T47D (cell line): ENCODE measurements around the gene ADAMTSL1.

Source experiments
- DNase-seq, 2 experiments: peaks; one replicate each; pipeline versions ENCODE4 v3.0.0 to v3.0.0-alpha.2; 2011 to 2012; ENCODE audit warnings: low read depth in 1 of 2, low spot score in 1 of 2
- JUND ChIP-seq: IDR thresholded peaks from 2 replicates; pipeline ENCODE4 v1.6.1; 2012; ENCODE audit warnings: low read depth
- in situ Hi-C: cut with HindIII; loops from 2 replicates; pipeline ENCODE4 v1.10.0; 2016; ENCODE audit warnings: low sequenced_read_pairs, low pct_unique_long_range_greater_than_20kb

ADAMTSL1 gene

DNA sequence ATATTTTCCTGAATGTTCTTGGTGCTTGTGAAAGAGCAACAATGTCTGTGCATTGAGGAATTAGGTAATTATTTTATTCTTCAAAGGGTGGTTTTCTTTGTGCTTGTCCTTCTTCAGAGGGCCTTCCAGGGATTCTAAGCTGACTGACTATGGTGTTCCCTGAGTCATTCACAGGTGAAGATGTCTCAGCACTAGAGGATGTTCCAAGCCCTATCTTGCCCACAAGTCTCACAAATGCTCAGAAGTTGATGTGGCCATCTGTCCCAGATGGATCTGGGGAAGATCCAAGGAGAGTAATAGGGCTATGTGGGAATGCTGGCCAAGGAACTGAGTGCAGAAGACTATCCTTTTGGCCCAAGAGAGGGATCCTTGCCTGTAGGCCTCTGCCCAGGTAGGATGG, 120.9 kb downstream of the ADAMTSL1 start:
- DNase-seq, result no peak
- no peak for TF ChIP-seq JUND
- in situ Hi-C loops, result no loop called here

DNA sequence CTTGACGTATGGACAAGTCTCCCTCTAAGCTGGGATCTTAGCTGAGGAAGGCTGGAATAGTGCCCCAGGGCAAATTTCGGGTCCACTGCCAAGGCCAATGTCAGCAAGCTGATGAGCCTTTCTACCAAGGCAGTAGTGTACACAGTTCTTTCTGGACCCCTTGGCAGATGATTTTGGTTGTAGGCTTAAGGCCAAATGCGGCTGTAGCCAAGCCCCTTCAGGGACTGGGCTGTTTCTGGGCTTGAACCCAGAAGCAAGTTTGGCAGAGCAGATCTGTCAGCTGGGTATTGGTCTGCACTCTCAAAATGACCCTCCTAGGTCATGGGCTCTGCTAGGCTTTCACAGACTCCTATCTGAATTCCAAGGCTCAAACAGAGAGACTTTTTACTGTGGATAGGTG, 121.6 kb downstream of the ADAMTSL1 start:
- TF ChIP-seq JUND, result no peak
- DNase-seq, result no peak
- in situ Hi-C loops, result no loop called here

GRCh38 chr9:18596920-18597319, 123.0 kb downstream of the ADAMTSL1 start:
- DNase-seq, result no peak
- in situ Hi-C loops, result no loop called here

GRCh38 chr9:18598969-18599368, 125.0 kb downstream of the ADAMTSL1 start:
- in situ Hi-C loops, result no loop called here
- no peak for TF ChIP-seq JUND
- no peak for DNase-seq

More at GRCh38 chr9:18596920-18597319, 123.0 kb downstream of the ADAMTSL1 start:
- TF ChIP-seq JUND, result no peak

DNA sequence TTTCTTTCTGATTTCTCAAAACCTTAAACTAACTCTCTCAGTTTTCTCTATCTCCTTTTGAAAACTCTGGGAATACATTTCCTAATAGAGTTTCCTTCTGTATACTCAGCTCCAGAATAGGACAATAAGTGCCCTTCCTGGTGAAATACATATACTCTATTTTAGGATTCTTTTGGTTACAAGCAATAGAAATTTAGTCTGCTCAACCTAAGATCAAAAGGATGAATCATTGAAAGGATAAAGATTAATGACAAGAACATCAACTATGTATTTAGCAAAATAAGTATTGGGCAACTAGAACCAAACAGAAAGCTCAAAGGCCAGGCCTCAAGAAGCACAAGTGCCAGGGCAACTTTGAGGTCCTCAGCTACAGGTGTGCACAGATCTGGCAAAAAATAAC, 127.1 kb downstream of the ADAMTSL1 start:
- TF ChIP-seq JUND, result no peak
- in situ Hi-C loops, result no loop called here
- no peak for DNase-seq

DNA sequence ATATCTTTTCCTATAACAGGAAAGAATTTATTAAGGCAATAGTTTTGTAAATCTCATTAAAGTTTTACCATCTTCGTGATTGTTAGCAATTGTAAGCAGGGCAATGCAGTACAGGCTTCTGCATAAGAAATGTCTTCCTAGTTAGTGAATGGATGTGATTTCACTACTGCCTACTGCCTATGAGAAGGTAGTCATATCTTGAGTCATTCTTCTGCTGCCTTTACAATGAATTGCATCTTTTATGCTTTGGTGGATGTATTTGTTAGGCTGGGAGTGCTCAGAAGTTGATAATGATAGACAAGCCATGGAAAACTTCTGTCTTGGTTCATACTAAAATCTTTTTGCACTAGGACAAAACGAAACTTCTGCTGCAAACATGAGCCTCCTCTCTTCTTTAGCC, 128.0 kb downstream of the ADAMTSL1 start:
- no peak for TF ChIP-seq JUND
- no peak for DNase-seq

GRCh38 chr9:18604767-18605730, 131.1 kb downstream of the ADAMTSL1 start:
- in situ Hi-C loops, result no loop called here
- DNase-seq, result no peak
- no peak for TF ChIP-seq JUND

More for the DNA sequence above, 128.0 kb downstream of the ADAMTSL1 start:
- in situ Hi-C loops, result no loop called here

DNA sequence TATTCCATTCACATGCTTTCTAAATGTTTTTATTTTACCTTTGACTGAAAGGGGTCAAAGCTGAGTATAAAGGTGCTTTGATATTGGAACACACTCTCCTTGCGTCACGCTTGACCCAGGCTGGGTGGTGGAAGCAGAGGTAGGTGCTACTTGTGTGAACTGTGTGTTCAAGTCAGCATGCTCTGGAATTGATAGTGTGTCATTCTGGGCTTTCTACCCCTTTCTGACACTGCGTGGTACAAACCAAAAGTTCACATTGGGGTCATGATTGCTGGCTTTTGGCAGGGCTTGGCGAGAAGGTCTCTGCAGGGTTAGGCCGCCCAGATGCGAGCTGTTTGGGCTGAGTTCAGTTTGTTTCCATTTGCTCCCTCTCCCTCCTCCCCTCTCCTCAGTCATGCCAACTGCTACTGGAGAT, 131.8 kb downstream of the ADAMTSL1 start:
- TF ChIP-seq JUND, result no peak
- no peak for DNase-seq
- in situ Hi-C loops, result no loop called here

- in situ Hi-C loops, result no loop called here
- no peak for TF ChIP-seq JUND
- DNase-seq, result no peak
Observed at GRCh38 chr9:18606281-18606680, 132.3 kb downstream of the ADAMTSL1 start.

DNA sequence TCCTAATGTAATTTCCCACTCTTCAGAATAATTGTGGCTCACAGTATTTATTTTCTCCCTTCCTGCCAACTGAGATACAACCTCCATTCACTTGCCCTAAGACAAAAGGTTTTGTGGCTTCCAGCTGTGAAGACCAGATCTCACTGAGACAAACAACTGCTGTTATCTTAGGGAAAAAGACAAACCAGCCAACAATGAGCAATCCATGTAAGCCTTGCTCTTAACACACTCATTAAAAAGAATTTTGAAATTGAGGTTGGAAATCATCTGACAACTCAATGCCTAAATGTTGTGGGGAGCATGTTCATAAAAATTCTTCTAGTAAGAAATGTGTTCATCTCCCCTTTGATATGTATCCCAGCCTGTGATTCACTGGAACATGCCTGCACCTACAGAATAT, 132.9 kb downstream of the ADAMTSL1 start:
- DNase-seq, result no peak
- TF ChIP-seq JUND, result no peak
- in situ Hi-C loops, result no loop called here

DNA sequence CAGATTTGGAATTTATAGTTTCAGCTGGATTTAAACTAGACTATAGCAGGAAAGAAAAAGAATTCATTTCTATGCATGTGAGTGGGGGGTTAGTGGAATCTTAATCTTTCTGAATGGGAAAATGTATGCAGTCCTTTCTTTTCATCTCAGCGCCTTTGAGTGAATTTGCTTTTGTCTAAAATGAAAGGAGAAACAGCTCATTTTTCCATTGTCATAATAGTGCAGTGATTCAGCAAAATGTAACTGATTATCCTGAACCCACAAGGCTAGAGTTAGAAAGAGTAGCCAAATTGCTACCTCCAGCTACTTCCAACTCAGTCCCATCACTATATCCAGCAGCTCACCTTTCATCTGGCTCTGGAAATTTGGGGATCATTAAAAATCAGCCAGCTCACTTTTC, 134.4 kb downstream of the ADAMTSL1 start:
- no peak for TF ChIP-seq JUND
- in situ Hi-C loops, result no loop called here
- no peak for DNase-seq

DNA sequence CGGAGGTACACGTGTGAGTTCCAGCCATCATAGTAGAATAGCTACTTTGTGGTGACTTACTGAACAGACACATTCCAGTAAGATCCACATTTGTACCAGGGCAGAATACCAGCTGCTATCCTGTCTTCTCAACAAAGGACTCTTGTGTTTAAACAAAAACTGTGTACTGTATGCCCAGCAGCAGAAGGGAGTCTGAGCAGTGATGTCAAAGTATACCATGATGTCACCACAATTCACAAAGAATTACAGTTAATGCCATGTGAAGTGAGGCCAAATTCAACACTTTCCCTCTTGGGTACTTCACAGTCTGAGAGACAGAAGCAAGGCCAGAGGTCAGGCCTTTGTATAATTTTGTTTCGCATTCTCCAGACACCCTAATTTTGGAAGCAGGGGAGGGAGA, 137.0 kb downstream of the ADAMTSL1 start:
- in situ Hi-C loops, result no loop called here
- DNase-seq, result no peak
- no peak for TF ChIP-seq JUND

DNA sequence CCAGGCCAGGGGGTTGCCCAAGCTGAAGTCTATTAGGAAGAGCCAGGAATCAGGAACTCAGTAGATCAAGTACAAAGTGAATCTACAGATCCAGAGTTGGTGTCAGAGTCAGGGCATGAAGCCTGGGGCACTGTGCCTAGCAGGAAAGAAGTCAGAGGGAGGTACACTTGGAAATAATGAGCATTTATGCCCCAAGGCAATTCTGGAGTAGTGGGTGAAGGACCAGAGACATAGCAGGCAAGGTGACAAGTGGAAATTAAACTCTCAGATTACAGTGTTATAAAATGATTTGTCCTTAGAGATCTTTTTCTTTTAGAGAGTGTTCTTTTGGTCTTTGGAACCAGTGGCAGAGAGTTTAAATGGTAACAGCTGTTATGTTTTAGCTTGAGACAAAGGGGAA, 138.0 kb downstream of the ADAMTSL1 start:
- in situ Hi-C loops, result no loop called here
- no peak for TF ChIP-seq JUND
- no peak for DNase-seq
